Caco-2 (cell line): Measurements from ENCODE around the gene RIOK3. TPM values are rescaled to one million over a fixed set of nuclear protein-coding genes. Genes with fewer than 3 reads are reported as not detected.

ENCODE experiments used
- BruUV-seq: library from RNA; stranded (reverse); fragments of 400-500 nt; replicated peaks from 2 replicates; lab custom pipeline; 2021; lab: Mats Ljungman, UMichigan
- CTCF ChIA-PET: fragments of 300-600 bp; sonication (Branson Sonifier 250); formaldehyde crosslinking; loops from one replicate; lab custom pipeline; 2022; ENCODE audit warnings: antibody characterized with exemption; lab: Charles Lee
- POLR2A ChIA-PET: fragments of 300-600 bp; sonication (Branson Sonifier 250); formaldehyde crosslinking; loops from one replicate; lab custom pipeline; 2022; ENCODE audit warnings: antibody characterized with exemption; lab: Charles Lee
- DNase-seq, 2 experiments: peaks; one replicate each; pipeline versions ENCODE4 v3.0.0 to v3.0.0-alpha.2; 2020 to 2022
- H3K27me3 ChIP-seq: replicated peaks from 2 replicates; pipeline ENCODE4 v1.6.0; 2011; ENCODE audit warnings: low read length; ENCODE audit not compliant: control insufficient read depth, insufficient read depth
- H3K36me3 ChIP-seq: 2 replicates; pipeline ENCODE4 v1.5.1; 2011; ENCODE audit warnings: low read length; ENCODE audit not compliant: control insufficient read depth, insufficient read depth
- H3K4me1 ChIP-seq: fragments of 250-450 bp; sonication (Bioruptor Pico); 2 replicates; pipeline ENCODE4 v1.5.1; 2020; ENCODE audit warnings: mild to moderate bottlenecking
- H3K4me3 ChIP-seq: 2 replicates; pipeline ENCODE4 v1.5.1; 2011; ENCODE audit warnings: low read depth, mild to moderate bottlenecking, control low read depth, low read length
- H3K9me3 ChIP-seq: fragments of 250-450 bp; sonication (Bioruptor Pico); 2 replicates; pipeline ENCODE4 v1.5.1; 2020; ENCODE audit warnings: mild to moderate bottlenecking, moderate library complexity
- H3K27ac Mint-ChIP-seq: one replicate; pipeline ENCODE4 v1.8.0; 2022; ENCODE audit warnings: mixed read lengths; ENCODE audit not compliant: unreplicated experiment
- H3K27me3 Mint-ChIP-seq: one replicate; pipeline ENCODE4 v1.8.0; 2022; ENCODE audit warnings: mixed read lengths; ENCODE audit not compliant: insufficient read depth, unreplicated experiment
- H3K36me3 Mint-ChIP-seq: one replicate; pipeline ENCODE4 v1.8.0; 2022; ENCODE audit warnings: mild to moderate bottlenecking, mixed read lengths; ENCODE audit not compliant: insufficient read depth, unreplicated experiment
- H3K4me1 Mint-ChIP-seq: one replicate; pipeline ENCODE4 v1.8.0; 2022; ENCODE audit warnings: low read depth, mixed read lengths; ENCODE audit not compliant: unreplicated experiment
- H3K4me3 Mint-ChIP-seq: one replicate; pipeline ENCODE4 v1.8.0; 2022; ENCODE audit warnings: mild to moderate bottlenecking, moderate library complexity, mixed read lengths; ENCODE audit not compliant: unreplicated experiment
- H3K9me3 Mint-ChIP-seq: one replicate; pipeline ENCODE4 v1.8.0; 2022; ENCODE audit warnings: mixed read lengths; ENCODE audit not compliant: unreplicated experiment
- intact Hi-C: fragments of 100-400 bp; cut with micrococcal nuclease; formaldehyde crosslinking; loops from one replicate; pipeline ENCODE4 v1.10.0; 2022; ENCODE audit not compliant: unreplicated experiment
- total RNA-seq: library from RNA; stranded (reverse); gene quantifications from 2 replicates; pipeline ENCODE4 v1.2.3, GENCODE V29; 2022
- TF ChIP-seq, protein P1 (sequence below), 2 experiments: fragments of 200-600 bp in 1 of 2; IDR thresholded peaks; 1 replicate in 1 of 2; 2 replicates in 1 of 2; pipeline versions ENCODE4 v1.5.1 to v1.8.0; 2011 to 2022; ENCODE audit warnings: antibody characterized with exemption in 1 of 2, control low read depth in 1 of 2, inconsistent platforms in 1 of 2, low read depth in 1 of 2, low read length in 1 of 2, mild to moderate bottlenecking in 1 of 2, moderate library complexity in 1 of 2; ENCODE audit not compliant: insufficient read depth in 1 of 2, severe bottlenecking in 1 of 2, unreplicated experiment in 1 of 2

Gene RIOK3
- total RNA-seq, 1 experiment from 2014 or later, result 32.4 TPM

DNA sequence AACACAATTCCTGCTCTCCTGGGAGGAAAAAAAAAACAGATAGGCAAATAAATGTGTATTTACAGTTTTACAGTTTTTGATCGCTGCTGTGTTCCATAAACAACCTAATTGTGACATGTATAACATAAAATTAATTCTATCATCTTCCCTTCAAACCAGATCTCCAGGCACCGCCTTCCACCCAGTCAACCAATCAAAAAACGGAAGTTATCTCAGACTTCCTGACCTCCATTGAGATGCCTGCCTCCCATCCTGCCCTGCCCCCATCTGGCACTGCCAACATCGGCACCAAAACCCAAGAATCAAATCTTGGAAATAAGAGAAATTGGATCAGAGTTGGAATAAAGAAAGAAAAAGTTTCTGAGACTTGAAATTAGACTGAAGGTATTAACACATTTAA lies 3.1 kb upstream of the RIOK3 start:
- Histone ChIP-seq H3K4me3 (no peak overlapping the region), H3K36me3 (no peaks in the 10 kb centered on the region), H3K4me1 (0 out of 2 replicates have a peak, but pooled peaks cover 6% of the 10 kb centered on the region), H3K9me3 (no peaks in the 10 kb centered on the region), H3K27me3 (no peaks in the 10 kb centered on the region)
- no peak overlapping the region for H3K4me3 Mint-ChIP-seq
- H3K36me3 Mint-ChIP-seq, result no peaks in the 10 kb centered on the region
- H3K27ac Mint-ChIP-seq, result no peak overlapping the region
- TF ChIP-seq, protein P1, sequence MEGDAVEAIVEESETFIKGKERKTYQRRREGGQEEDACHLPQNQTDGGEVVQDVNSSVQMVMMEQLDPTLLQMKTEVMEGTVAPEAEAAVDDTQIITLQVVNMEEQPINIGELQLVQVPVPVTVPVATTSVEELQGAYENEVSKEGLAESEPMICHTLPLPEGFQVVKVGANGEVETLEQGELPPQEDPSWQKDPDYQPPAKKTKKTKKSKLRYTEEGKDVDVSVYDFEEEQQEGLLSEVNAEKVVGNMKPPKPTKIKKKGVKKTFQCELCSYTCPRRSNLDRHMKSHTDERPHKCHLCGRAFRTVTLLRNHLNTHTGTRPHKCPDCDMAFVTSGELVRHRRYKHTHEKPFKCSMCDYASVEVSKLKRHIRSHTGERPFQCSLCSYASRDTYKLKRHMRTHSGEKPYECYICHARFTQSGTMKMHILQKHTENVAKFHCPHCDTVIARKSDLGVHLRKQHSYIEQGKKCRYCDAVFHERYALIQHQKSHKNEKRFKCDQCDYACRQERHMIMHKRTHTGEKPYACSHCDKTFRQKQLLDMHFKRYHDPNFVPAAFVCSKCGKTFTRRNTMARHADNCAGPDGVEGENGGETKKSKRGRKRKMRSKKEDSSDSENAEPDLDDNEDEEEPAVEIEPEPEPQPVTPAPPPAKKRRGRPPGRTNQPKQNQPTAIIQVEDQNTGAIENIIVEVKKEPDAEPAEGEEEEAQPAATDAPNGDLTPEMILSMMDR (IDR thresholded peaks at IDR 0.05; ENCODE audit: insufficient read depth in 1 of 2, low read depth in 1 of 2, low read length in 1 of 2, severe bottlenecking in 1 of 2, unreplicated experiment in 1 of 2), result no peak
- no peak for DNase-seq
- H3K27me3 Mint-ChIP-seq, result no peaks in the 10 kb centered on the region
- BruUV-seq, result no TSS peak
- H3K9me3 Mint-ChIP-seq, result no peaks in the 10 kb centered on the region
- CTCF ChIA-PET, result no interaction called here
- no peaks in the 10 kb centered on the region for H3K4me1 Mint-ChIP-seq
- POLR2A ChIA-PET, result no interaction called here
- intact Hi-C loops, result no loop called here

- Mint-ChIP-seq H3K27ac (peak overlapping the region; percentile 35), H3K4me3 (no peak overlapping the region), H3K36me3 (no peaks in the 10 kb centered on the region), H3K9me3 (no peaks in the 10 kb centered on the region), H3K27me3 (no peaks in the 10 kb centered on the region), H3K4me1 (no peaks in the 10 kb centered on the region)
- intact Hi-C loops, result no loop called here
- CTCF ChIA-PET, result no interaction called here
- no peak for DNase-seq
- Histone ChIP-seq H3K4me1 (0 out of 2 replicates have a peak, but pooled peaks cover 6% of the 10 kb centered on the region), H3K9me3 (no peaks in the 10 kb centered on the region), H3K36me3 (no peaks in the 10 kb centered on the region), H3K27me3 (no peaks in the 10 kb centered on the region), H3K4me3 (no peak overlapping the region)
- TF ChIP-seq, protein P1 (IDR thresholded peaks at IDR 0.05; ENCODE audit: insufficient read depth in 1 of 2, low read depth in 1 of 2, low read length in 1 of 2, severe bottlenecking in 1 of 2, unreplicated experiment in 1 of 2), result no peak
- BruUV-seq, result no TSS peak
- POLR2A ChIA-PET, result no interaction called here
Measured at GRCh38 chr18:23451011-23451410, 2.1 kb upstream of the RIOK3 start.

- TF ChIP-seq, protein P1 (IDR thresholded peaks at IDR 0.05; ENCODE audit: insufficient read depth in 1 of 2, low read depth in 1 of 2, low read length in 1 of 2, severe bottlenecking in 1 of 2, unreplicated experiment in 1 of 2), result no peak
- H3K36me3 ChIP-seq, result no peaks in the 10 kb centered on the region
- H3K4me3 Mint-ChIP-seq, result no peak overlapping the region
- ChIA-PET POLR2A (no interaction called here), CTCF (no interaction called here)
- intact Hi-C loops, result no loop called here
- H3K9me3 Mint-ChIP-seq, result no peaks in the 10 kb centered on the region
- H3K4me1 ChIP-seq, result 0 out of 2 replicates have a peak, but pooled peaks cover 6% of the 10 kb centered on the region
- no peaks in the 10 kb centered on the region for H3K9me3 ChIP-seq
- no peak for DNase-seq
- no peaks in the 10 kb centered on the region for H3K27me3 ChIP-seq
- no TSS peak for BruUV-seq
- peak overlapping the region; percentile 96 for H3K27ac Mint-ChIP-seq
- no peaks in the 10 kb centered on the region for H3K27me3 Mint-ChIP-seq
- H3K4me3 ChIP-seq, result no peak overlapping the region
- H3K36me3 Mint-ChIP-seq, result no peaks in the 10 kb centered on the region
- no peaks in the 10 kb centered on the region for H3K4me1 Mint-ChIP-seq
Measured at GRCh38 chr18:23451491-23451890, 1.6 kb upstream of the RIOK3 start.
